Measurements from ENCODE around the gene KRT79. TPM values are rescaled to one million over a fixed set of nuclear protein-coding genes. Genes with fewer than 3 reads are reported as not detected.

KRT79 gene
- total RNA-seq, 2 donors from 2014 or later = not detected

DNA sequence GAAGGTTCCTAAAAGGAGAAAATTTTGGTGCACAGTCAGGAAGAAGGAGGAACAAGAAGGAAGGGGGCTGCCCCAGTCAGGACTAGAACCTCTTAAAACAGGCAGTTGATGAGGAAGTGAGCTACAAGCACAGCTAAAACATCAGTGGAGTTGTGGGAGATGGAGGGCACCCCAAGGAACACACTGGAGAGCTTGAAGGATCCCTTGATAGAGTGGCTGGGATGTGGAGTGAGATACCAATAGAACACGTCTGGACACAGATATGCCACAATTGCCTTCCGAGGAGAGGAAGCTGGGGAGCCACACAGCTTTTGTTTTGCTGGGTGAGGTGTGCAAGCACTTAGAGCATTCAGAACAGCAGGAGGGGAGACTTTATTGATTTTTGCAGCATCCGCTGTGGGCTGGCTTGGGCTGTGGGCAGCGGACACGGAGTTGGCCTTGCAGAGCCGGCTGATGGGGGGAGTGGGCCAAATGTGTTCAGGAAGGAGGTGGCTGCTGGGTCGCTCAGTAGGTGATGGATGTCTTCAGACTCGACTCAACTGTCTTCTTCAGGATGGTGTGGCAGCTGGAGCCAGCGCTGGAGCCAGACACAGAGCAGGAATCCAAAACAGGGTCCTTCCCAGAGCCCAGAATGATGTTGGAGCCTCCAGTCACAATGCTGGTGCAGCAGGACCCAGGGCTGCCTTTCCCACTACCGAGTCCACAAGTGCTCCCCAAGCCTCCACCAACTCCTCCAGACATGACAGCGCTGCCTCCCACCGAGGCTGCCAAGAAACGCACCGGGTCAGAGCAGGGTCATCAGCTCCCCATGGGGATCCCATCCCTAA is 4.7 kb upstream of the KRT79 start:
- WGBS, 2 experiments (ENCODE audit: insufficient coverage in 1 of 2, insufficient read length in 1 of 2) = 81 to 84% methylated on average over 7 to 14 of the region's 14 CpGs
- H3K4me1 Mint-ChIP-seq = no peaks in the 10 kb centered on the region
- no peak for DNase-seq

DNA sequence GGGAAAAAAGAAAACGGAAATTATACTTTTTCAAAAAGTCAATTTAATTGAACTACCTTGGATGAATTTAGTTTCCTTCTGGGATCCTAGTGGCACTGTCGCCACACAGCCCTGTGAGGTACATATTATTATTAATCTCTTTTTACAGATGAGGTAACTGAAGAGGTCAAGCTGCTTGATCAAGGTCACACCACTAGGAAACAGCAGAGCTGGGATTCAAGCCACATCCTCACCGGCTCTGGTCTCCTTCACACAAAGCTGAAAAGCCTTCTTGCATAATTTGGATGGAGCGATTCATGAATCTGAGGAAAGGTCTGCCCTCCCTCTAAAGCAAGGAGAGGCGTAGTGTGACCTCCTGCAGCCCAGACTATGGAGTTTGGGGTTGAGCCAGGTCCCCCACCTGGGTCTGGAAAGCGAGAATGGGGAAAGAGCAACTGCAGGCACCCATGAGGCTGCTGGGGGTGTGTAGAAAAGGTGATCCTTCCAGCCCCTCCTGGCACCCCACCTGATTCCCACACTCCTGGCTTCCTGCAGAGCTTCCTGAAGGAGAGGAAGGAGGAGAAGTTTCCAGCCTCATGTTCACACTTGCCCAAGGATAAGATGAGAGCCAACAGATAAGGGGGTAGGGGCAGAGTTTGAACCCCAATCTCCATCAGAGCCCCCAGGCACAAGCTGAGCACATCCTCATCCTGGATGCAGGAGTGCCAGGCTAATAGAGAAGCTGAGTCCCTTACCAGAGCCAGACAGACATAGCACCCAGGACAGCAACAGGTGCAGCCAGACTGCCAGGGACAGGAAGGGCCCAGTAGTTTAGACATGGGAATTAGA is 3.9 kb upstream of the KRT79 start:
- no peak overlapping the region for H3K9ac ChIP-seq (ENCODE audit: extremely low read depth, low read length, poor library complexity, severe bottlenecking)

More for the DNA sequence above, 4.7 kb upstream of the KRT79 start:
- Histone ChIP-seq H3K27me3 (ENCODE audit: control insufficient read depth, insufficient read depth, low read length, poor library complexity, severe bottlenecking) (no peaks in the 10 kb centered on the region), H3K27ac (ENCODE audit: low read depth, low read length) (no peak overlapping the region), H3K36me3 (ENCODE audit: control insufficient read depth, insufficient read depth, low read length) (no peaks in the 10 kb centered on the region), H3K9ac (ENCODE audit: extremely low read depth, low read length, poor library complexity, severe bottlenecking) (no peak overlapping the region), H3K9me3 (ENCODE audit: control insufficient read depth, low read length) (no peaks in the 10 kb centered on the region), H3K4me1 (ENCODE audit: control insufficient read depth, insufficient read depth, low read length) (no peaks in the 10 kb centered on the region), H3K4me3 (ENCODE audit: low read length) (no peak overlapping the region)
- Mint-ChIP-seq H3K9me3 (no peaks in the 10 kb centered on the region), H3K27me3 (ENCODE audit: insufficient read depth) (peaks cover 13% of the 10 kb centered on the region), H3K36me3 (ENCODE audit: low read depth) (no peaks in the 10 kb centered on the region), H3K4me3 (no peak overlapping the region), H3K27ac (no peak overlapping the region)
- TF ChIP-seq, protein P1, sequence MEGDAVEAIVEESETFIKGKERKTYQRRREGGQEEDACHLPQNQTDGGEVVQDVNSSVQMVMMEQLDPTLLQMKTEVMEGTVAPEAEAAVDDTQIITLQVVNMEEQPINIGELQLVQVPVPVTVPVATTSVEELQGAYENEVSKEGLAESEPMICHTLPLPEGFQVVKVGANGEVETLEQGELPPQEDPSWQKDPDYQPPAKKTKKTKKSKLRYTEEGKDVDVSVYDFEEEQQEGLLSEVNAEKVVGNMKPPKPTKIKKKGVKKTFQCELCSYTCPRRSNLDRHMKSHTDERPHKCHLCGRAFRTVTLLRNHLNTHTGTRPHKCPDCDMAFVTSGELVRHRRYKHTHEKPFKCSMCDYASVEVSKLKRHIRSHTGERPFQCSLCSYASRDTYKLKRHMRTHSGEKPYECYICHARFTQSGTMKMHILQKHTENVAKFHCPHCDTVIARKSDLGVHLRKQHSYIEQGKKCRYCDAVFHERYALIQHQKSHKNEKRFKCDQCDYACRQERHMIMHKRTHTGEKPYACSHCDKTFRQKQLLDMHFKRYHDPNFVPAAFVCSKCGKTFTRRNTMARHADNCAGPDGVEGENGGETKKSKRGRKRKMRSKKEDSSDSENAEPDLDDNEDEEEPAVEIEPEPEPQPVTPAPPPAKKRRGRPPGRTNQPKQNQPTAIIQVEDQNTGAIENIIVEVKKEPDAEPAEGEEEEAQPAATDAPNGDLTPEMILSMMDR (conservative IDR thresholded peaks at IDR 0.05) = no peak

DNA sequence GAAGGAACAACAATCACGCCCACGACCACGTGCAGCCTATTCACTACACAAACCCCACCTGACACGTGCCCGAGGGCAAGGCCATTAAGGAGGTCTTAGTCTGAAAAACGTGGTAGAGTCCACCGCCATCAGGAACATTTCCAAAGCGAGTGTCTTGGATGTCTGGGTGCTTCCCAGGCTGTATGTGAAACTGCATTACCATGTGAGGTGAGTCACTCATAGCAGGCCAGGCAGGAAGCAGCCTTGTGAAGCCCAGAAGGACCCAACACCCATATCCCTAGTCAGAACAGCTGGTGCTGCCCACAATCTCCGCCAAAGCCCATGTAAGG is 3.3 kb upstream of the KRT79 start:
- no peak for DNase-seq
- H3K9me3 Mint-ChIP-seq = no peaks in the 10 kb centered on the region
- no peak overlapping the region for H3K27ac Mint-ChIP-seq
- Histone ChIP-seq H3K36me3 (ENCODE audit: control insufficient read depth, insufficient read depth, low read length) (no peaks in the 10 kb centered on the region), H3K4me1 (ENCODE audit: control insufficient read depth, insufficient read depth, low read length) (no peaks in the 10 kb centered on the region), H3K9ac (ENCODE audit: extremely low read depth, low read length, poor library complexity, severe bottlenecking) (no peak overlapping the region), H3K27ac (ENCODE audit: low read depth, low read length) (no peak overlapping the region), H3K9me3 (ENCODE audit: control insufficient read depth, low read length) (no peaks in the 10 kb centered on the region), H3K4me3 (ENCODE audit: low read length) (no peak overlapping the region), H3K27me3 (ENCODE audit: control insufficient read depth, insufficient read depth, low read length, poor library complexity, severe bottlenecking) (no peaks in the 10 kb centered on the region)
- no peak overlapping the region for H3K4me3 Mint-ChIP-seq
- no peaks in the 10 kb centered on the region for H3K4me1 Mint-ChIP-seq
- peaks cover 11% of the 10 kb centered on the region for H3K27me3 Mint-ChIP-seq (ENCODE audit: insufficient read depth)
- no peaks in the 10 kb centered on the region for H3K36me3 Mint-ChIP-seq (ENCODE audit: low read depth)
- TF ChIP-seq, protein P1 (conservative IDR thresholded peaks at IDR 0.05) = no peak
- 85% methylated on average over 4 to 9 of the region's 9 CpGs for WGBS, 2 experiments (ENCODE audit: insufficient coverage in 1 of 2, insufficient read length in 1 of 2)

More for the DNA sequence above, 3.9 kb upstream of the KRT79 start:
- no peak overlapping the region for H3K27ac Mint-ChIP-seq
- TF ChIP-seq, protein P1 (conservative IDR thresholded peaks at IDR 0.05) = no peak
- H3K4me1 ChIP-seq (ENCODE audit: control insufficient read depth, insufficient read depth, low read length) = no peaks in the 10 kb centered on the region
- no peaks in the 10 kb centered on the region for H3K36me3 Mint-ChIP-seq (ENCODE audit: low read depth)
- peaks cover 13% of the 10 kb centered on the region for H3K27me3 Mint-ChIP-seq (ENCODE audit: insufficient read depth)
- H3K9me3 Mint-ChIP-seq = no peaks in the 10 kb centered on the region
- H3K4me3 Mint-ChIP-seq = no peak overlapping the region
- no peak for DNase-seq
- H3K4me1 Mint-ChIP-seq = no peaks in the 10 kb centered on the region
- H3K36me3 ChIP-seq (ENCODE audit: control insufficient read depth, insufficient read depth, low read length) = no peaks in the 10 kb centered on the region
- no peaks in the 10 kb centered on the region for H3K9me3 ChIP-seq (ENCODE audit: control insufficient read depth, low read length)
- H3K27ac ChIP-seq (ENCODE audit: low read depth, low read length) = no peak overlapping the region
- WGBS, 2 experiments (ENCODE audit: insufficient coverage in 1 of 2, insufficient read length in 1 of 2) = 90 to 92% methylated on average over 3 to 6 of the region's 6 CpGs
- H3K4me3 ChIP-seq (ENCODE audit: low read length) = no peak overlapping the region
- no peaks in the 10 kb centered on the region for H3K27me3 ChIP-seq (ENCODE audit: control insufficient read depth, insufficient read depth, low read length, poor library complexity, severe bottlenecking)

All from endodermal cell (in vitro differentiated cells).